Stimulated activated CD8-positive, alpha-beta memory T cell treated with anti-CD3 and anti-CD28 coated beads, Interleukin-15, amount 100 ng/mL, for 24 hours (primary cell): ENCODE measurements around the gene RNU5D-1.
"Not testable (repeated sequence)": the region's sequence is repeated elsewhere in the genome, so short reads cannot be mapped to it uniquely, and the experiment has no call there.

Source experiments
- DNase-seq: peaks from one replicate; pipeline ENCODE4 v3.0.0-alpha.2; 2020; ENCODE audit warnings: low read depth

The RNU5D-1 gene

DNA sequence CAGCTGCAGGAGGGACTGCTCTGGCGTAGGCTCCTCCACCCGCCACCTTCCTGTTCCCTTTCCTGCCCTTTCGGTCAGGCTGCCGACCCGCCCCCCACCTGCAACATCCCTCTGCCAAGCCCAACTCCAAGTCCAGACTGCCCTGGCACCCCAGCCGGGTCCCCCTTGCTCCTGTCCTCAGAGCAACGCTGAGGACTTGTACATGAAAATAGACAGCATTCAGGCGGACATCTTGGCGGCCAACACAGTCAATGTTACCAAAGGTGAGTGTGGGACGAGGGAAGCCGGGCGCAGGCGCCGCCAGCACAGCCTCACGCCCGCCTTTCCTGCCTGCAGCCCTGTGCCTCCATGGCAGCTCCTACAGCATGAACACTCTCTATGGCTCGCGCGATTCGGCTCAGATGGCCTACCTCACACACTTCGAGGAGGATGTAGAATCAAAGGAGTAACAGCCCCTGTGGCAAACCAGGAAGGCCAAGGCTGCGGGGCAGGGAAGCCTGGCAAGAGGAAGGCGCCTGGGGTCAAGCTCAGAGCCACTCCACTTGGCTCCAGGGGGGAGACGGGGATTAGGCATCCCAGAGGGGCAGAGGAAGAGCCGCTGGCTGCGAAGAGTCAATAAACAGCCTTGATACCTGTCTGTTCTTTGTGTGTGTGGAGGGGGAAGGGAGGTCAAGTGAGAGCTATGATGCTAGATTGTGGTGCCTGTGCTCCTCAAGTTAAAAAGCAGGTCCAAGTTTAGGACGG lies 5.8 kb downstream of the RNU5D-1 start:
- no peak for DNase-seq

DNA sequence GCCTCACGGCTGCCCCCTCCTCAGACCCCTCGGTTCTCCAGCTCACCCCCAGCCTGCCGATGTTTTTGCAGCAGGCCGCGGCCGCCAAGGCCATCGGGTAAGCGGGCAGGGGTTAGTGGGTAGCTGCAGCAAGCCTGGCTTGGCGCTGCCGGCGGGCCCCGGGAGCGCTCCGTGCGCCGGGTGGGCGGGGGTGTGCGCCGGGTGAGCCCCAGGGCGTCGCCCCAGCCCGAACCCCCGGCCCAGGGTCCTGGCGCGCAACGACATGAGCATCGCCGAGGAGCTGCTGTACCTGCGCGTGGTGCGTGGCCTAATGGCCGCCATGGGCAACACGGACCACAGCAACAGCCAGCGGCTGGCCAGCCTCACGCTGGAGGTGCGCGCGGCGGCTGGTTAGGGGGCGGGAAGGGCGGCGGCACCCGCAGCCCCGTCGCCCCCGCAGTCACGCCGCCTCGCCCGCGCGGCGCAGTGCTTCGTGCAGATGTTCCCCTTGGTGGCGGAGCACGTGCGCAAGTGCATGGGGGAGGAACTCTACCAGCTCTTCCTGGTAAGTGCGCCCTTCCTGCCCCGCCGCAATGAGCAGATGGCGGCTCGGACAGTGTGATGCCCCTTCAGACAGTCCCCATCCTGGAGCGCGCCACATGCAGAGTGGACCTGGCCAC lies 6.5 kb downstream of the RNU5D-1 start:
- DNase-seq: no peak

DNA sequence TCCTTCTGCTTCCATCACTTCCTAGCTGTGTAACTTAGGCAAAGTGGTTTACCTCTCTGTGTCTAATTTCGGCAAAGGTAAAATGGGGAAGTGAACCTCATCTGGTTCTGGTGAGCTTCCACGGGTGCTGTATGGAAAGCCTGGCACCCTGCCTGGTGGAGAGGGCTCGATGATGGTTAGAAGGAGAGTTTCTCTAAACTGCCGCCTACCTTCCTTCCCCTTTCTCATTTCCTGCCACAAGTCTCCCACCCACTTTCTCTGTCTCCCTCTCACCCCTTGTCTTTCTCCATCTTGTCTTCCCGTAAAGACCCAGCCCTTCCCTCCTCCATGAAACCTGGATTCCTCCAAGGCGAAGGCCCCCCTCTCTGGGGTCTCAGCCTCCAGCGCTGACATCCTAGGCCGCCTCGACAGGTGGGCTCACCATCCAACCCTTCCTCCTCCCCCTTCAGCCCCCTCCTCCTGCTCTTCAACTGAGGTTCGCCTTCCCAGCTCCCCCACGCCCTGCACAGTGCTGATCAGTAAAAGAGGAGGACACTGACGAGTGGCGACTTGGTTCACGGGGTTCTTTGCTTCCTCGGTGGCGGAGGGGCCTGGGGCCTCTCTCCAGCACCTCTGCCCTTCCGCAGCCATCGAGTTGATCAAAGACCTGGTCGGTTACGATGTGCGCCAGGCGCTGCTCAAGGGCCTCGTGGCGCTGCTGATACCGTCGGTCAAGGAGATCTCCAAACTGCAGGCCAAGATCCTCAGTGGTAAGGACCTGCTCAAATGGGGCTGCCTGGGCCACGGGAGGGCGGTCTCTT lies 7.3 kb downstream of the RNU5D-1 start:
- DNase-seq: no peak

DNA sequence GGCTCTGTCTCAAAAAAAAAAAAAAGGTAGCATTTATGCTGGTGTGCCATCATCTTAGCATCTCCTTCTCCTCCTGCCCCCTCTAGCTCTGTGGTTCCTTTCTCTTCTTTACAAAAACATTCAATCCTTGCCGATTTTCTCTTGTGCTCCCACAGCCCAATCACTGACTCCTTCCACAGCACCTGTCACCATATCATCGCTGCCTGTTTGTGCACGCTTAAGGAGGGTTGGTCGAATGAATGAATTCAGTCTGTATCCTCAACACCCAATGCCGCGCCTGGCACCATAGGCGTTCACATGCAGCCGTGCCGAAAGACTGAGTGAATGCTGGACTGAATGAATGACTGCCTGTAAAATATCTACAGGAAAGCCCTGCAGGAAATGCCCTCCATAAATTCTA lies 7.9 kb downstream of the RNU5D-1 start:
- no peak for DNase-seq

DNA sequence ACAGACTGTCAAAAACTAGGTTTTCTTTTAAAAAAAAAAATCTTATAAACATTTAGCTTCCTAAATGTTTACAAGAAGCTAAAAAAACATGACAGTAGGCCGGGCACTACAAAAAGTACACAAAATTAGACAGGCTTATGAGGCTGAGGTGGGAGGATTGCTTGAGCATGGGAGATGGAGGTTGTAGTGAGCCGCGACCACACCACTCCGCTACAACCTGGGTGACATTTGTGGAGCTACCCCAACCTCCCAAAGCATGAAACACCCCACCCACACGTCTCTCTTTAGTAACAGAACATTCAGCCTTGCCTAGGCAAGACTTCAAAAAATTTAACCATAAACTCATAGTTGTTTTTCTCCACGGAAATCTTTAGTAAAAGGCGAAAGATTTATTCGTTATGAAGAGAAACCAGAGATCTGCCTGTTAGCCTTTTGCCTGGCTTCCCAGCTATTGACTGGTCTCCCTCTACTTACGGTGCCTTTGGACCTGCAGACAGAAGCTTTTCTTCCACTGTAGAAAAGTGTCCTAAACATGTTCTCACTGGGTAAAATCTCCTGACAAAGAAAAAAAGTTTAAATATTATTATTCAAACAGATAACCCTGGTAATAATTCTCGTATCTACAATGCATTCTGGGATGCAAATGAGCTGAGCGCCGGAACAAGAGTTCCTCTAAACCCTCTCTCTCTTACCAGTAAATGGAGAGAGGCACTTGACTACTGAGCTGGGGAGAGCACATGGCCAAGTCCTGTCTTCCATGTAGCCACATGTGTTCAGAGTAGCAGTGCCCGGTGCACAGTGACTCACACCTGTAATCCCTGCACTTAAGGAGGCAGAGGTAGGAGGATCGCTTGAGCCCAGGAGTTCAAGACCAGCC lies 9.2 kb downstream of the RNU5D-1 start:
- no peak for DNase-seq

DNA sequence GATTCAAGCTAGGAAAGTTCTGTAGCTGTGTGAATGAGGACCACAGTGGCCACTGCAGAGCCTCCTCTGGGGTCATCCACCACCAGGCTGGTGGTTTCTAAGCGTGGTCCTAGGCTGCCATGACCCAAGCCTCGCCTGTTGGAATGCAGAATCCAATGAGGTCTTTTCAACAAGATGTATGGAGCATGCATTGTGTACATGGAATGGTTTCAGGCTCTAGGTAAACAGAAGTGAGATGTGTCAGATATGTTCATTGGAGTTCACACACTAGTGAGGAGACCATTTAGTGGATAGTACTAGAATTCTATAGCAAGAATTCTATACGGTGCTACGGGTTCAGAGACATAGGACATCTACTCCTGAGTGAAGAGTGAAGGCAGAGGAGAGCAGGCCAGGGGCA lies 10.7 kb downstream of the RNU5D-1 start:
- no peak for DNase-seq

DNA sequence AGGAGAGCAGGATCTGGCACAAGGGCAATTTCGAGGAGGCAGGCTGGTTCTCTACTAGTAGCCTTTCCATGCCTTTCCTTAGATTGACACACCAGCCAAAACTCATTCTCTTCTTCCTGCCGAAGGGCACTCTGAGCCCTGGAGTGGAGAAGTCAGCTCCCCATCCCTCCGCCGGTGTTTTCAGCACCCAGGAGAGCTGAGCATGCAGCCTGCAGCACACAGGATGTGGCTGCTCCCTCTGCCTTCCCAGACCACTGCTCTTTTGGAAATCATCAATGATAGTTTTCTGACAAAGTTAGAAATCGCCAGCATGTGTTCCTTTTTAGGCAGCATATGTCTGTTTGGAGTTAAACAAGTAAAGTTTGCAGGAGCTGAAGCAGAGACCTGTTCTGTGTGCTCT lies 11.7 kb downstream of the RNU5D-1 start:
- DNase-seq: no peak

DNA sequence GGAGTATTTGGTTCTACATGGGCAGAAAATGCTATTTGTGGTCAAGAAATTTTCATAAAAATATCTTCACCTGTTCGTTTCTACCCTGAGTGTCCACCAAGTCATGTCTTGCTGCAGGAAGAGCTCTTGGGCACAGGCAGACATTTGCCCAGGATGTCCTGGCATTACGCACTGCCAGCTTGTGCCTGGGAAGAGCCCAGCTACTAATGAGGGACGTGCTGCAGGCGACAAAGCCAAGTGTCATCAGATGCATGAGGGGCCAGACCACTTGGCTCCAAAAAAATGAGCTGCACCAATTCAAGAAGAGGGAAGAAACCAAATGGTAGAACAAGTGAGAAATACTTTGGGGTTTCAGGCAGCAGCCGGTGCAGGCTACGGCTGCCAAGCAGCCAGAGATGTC lies 12.9 kb downstream of the RNU5D-1 start:
- no peak for DNase-seq

DNA sequence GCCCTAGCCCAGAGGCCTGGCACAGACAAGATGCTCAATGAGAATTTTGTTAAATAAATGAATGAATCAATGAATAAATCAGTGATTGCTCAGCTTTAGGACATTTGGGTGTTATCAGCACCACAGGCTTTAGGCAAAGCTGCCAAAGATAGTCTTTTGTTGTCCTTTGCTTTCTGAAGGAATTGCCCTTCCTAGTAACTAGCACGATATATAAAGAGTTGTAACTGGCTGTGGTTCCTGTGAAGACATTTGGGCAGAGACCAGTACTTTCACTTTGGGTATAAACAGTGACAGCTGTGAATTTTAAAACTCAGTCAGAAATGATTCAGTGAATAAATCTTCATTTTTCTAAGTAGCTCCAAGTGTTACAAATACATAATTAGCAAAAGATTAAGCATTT lies 13.3 kb downstream of the RNU5D-1 start:
- no peak for DNase-seq

DNA sequence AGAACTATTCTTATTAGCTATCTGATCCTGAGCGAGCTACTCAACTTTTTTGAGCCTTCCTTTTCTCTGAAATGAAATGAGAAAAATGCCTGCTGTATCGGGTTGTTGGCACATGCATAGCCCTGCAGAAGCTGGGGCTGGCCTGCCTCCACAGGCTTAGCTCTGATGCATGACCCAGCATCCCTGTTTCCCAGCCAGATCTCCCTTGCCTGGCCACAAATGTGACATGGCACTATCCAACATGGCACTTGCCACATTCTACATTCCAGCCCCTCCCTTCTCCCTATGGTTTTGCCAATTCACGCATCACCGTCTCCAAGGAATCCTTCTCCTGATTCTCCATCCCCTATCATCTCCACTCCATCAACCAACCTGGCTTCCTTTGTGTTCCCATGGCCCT lies 13.8 kb downstream of the RNU5D-1 start:
- DNase-seq: no peak

DNA sequence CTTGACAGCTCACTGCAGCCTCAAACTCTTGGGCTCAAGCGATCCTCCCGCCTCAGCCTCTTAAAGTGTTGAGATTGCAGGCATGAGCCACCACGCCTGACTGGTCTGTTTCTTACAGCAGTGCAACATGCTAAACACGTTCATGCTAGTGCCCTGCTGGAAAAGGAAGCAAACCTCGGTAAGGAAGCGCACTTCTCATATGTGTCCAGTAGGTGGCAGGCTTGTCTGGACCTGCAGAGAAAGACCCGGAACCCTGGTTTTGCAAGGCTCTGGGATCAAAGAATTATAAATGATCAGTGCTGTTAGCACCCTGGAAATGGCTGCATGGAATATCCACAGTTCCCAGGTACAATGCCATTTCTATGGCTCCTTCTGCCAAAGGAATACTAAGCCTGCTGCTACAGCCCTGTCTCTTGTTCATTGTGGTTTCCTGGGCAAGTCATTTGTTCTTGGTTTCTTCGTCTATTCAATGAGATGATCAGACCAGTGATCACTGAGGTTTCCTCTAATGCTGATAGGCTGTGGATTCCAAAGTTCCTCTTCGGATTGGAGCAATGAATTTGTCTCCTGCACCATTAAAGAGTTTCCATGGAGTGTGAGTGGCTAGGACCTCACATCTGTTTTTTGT lies 15.9 kb downstream of the RNU5D-1 start:
- no peak for DNase-seq

DNA sequence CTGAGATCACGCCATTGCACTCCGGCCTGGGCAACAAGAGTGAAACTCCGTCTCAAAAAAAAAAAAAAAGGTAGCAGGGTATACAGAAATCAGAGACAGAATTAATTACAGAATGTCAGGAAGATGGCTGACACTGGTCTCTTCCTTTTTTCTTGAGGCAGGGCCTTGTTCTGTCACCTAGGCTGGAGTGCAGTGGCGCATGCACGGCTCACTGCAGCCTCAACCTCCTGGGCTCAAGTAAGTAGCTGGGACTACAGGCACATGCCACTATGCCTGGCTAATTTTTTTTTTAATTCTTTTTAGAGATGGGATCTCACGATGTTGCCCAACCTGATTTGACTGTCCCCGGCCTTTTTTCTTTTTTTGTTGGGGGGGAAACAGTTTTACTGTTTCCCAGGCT lies 16.4 kb downstream of the RNU5D-1 start:
- no peak for DNase-seq

DNA sequence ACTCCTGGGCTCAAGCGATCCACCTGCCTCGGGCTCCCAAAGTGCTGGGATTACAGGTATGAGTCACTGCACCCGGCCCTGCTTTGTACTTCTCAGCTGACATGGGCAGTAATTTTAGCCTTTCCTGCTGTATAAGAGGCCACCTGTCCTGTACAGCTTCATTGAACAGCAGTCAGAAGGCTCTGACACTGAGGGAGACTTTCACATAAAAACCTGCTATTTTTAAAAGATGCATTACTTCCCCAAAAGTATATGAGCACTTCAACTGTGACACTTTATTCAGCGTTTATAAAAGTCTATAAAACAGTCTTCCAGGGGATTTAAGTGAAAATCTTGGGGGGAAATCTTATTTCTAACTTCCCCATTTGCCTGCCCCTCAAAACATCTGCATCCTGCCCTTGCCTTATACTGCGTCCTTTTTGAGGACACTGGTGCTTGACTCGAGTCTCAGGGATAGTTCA lies 17.6 kb downstream of the RNU5D-1 start:
- DNase-seq: no peak

DNA sequence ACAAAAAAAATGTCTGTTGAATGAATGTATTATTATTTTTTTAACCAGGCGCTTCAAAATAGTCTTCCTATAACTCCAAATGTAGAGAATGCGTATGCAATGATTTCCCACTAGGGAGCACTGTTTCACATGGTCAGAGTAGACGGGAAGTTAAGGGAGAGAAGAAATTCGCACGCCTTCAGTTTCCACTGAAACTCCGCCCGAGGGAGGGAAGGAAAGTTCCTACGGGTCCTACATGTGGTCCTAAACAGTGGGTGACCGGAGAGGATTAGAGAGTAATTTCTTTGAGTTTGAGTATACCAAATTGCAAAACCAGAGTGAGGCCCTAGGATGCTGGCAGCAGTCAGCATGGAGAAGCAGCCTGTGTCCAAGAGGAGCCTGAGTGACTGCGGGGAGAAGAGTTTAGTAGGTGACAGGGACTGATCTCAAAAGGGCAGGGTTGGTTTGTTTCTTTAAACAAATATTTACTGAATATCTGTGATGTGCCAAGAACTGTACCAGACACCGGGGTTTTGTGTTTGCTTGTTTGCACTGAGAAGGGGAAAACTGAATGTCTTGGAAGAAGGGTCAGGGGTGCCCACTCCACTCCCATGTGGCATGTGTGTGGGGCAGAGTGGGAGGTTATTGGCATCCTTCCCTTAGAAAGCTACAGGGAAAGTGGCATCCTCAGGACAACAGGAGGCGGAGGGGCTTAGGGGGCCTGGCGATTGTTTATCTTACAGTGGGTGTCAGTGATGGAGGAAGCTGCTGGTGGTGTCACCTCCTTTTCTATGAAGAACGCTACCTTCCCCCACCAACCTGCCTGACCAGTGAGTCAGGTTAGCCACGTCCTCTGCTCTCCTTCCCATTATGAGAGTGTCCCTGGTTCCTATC lies 22.8 kb downstream of the RNU5D-1 start:
- DNase-seq: no peak

DNA sequence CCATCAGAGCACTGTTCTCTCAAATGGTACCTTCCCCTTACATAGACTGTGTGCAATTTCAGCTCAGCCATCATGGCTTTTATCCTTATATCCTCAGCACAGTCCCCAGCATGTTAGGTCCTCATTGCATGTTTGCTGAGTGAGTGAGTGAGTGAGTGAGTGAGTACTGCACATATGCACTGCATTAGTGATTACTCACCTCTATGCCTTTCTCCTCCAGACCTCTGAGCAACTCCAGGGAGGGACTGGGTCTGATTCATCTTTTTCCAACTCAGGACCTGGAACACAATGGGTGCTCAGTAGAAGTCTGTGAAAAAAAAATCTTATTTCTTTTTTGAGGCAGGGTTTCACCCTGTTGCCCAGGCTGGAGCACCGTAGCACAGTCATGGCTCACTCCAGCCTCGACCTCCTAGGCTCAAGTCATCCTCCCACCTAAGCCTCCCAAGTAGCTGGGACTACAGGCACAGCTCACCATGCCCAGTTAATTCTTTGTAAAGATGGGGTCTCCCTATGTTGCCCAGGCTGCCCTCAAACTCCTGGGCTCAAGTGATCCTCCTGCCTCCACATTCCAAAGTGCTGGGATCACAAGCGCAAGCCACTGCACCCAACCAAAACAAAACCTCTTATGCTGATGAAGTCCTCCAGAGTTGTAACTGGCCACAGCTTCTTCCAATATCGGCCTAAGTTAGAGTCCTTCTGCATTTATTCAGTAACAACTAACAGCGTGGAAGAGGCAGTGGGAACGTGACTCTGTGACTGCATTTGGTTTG lies 23.7 kb downstream of the RNU5D-1 start:
- DNase-seq: no peak

DNA sequence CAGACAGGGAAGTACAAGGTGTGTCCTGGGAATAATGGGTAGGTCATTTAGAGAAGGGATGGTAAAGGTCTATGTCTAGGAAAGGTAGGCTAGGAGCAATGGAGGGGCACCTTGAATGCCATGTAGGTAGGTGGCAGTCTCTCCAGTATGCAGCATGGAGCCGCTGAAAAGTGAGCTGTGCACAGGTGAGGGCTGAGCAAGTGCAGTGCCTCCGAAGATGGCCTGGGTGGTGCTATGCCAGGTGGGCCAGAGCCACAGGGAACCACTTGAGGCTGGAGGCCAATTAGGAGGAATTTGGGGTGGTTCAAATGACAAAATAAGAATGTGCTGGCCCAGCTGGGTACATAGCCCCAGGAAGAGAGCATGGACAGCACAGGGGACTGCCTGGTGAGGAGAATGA lies 25.0 kb downstream of the RNU5D-1 start:
- no peak for DNase-seq

DNA sequence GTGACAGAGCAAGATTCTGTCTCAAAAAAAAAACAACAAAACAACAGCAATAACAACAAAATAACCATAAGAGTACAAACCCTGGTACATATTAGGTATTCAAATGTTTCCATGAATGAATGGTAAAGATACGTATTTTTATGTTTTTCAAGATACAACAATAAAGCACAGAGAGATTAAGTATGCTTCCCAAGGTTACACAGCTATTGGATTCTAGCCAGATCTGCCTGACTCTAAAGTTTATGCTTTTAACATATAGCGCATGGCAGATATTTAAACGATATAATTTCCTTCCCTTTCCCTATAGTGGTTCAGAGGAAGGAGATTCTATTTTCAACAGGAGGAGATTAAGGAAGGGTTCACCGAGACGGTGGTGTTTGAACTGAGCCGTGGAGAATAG lies 25.5 kb downstream of the RNU5D-1 start:
- DNase-seq: no peak

DNA sequence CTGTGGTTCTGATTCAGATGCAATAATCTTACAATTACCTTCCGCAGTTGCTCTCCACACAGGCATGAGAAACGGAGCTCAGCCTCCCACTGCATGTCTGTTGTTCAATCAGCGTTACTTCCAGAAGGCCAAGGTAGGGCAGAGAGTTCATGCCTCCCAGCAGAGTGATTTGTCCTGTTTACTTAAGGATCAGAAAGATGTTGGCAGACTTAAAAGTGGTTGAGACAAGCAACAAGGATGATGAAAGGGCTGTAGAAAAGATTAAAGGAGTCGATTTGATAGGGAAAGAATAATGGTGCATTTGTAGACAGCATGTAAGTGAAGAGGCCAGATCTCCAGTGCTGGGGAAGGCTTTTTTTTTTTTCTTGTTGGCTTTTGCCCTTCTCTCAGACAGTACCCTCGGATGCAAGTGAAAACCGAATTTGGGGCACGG lies 29.8 kb downstream of the RNU5D-1 start:
- DNase-seq: no peak

DNA sequence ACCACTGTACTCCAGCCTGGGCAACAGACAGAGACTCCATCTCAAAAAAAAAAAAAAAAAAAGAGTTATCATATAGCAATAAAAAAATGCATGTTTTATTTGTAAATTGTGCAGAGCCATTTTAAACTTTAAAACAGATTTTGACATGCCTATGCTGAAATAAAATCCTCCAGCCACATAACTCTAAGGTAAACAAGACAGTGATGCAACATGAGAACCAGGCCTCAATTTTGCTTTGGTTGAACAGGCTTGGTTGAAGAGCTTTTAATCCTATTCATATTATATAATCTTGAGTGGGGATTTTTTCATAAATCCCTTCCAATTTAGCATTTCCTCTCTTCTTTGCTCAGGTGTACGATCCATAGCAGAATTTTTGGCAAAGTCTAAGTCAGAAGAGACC lies 30.4 kb downstream of the RNU5D-1 start:
- DNase-seq: no peak

DNA sequence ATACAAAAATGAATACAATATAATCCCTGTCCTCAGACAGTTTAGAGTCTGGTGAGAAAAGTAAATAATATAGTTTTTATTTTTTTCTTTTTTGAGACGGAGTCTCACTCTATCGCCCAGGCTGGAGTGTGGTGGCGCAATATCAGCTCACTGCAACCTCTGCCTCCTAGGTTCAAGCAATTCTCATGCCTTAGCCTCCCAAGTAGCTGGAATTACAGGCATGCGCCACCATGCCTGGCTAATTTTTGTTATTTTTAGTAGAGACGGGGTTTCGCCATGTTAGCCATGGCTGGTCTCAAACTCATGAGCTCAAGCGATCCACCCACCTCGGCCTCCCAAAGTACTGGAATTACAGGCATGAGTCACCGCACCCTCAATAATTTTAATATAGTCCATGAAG lies 31.6 kb downstream of the RNU5D-1 start:
- not testable (repeated sequence) for DNase-seq
